G401.6 (cell line): ENCODE measurements around the gene MICALL2.

ENCODE experiments used
- FAIRE-seq: peaks from 2 replicates; lab custom pipeline; 2012; peaks lifted over from hg19 to GRCh38; lab: Jason Lieb, UNC

The MICALL2 gene

DNA sequence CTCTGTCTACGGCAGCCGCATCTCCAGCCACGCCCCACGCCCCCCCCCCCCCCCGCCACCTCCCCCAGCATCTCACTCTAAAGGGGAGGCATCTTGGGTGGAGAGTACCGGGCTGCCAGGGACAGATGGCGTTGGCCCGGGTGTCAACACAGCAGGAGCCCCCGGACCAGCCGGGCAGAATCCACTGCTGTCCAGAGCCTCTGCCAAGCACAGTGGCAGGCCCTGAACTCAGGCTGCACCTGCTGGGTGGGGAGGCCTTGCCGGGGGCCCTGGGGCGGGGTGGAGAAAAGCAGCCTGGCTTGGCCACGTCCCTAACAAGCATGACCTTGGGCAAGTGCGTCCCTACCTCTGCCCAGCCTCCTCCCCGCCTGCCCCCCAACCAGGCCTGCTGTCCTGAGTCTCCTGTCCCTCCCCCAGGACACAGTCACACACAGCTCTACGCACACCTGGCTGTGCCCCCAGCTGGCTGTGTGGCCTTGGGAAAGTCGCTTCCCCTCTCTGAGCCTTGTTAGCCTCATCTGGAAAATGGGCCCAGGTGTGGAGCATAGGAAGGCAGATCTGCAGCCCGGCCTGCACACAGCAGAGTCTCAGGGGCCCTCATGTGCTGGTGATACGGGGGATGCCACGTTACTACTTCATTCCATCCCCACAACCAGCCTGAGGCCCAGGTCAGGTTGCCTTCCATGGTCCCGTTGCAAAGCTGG, 45.2 kb downstream of the MICALL2 start:
- no peak for FAIRE-seq

- peak; percentile 74 for FAIRE-seq
These were observed 46.7 kb downstream of the MICALL2 start for GRCh38 chr7:1412322-1413261.

DNA sequence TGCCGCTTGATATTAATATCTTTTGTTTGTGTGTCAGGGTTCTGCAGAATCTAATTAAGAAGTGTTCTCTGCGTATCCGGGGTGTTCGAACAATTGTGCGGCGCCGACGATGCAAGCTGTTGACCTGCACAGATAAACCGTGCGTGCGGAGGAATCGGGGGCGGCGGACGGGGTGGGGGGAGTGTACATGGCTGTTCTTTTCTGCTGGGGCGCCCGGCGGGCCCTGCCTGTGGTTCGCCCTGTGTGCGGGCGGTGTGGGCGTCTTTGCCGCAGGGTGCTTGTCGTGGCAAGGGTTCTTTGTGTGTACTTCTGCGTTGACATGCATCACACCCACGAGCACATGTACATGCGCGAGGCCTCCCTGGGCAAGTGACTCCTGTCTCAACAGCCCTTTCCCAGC, 47.9 kb downstream of the MICALL2 start:
- FAIRE-seq, result no peak

DNA sequence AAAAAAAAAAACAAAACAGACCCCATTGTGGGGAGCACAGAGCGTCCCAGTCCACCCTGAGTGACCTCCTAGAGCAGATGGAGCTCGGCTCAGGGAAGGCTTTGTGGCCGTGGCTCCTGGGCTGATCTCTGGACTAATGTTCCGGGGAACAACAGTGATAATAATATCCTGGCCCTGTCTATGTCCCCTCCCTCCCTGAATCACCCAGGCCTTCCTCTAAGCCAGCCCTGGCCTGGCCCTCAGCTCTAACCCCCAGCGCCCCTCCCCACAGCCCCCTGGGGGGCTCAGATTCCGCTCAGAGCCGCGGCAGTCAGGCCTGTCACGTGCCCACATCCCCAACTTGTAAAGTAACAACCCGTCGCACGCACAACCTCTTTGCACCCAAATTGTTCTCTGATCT, 48.3 kb downstream of the MICALL2 start:
- no peak for FAIRE-seq

- no peak for FAIRE-seq
These were observed 49.7 kb downstream of the MICALL2 start for GRCh38 chr7:1409555-1409954.

GRCh38 chr7:1408466-1408865, 50.8 kb downstream of the MICALL2 start:
- no peak for FAIRE-seq

GRCh38 chr7:1407892-1408291, 51.4 kb downstream of the MICALL2 start:
- FAIRE-seq, result no peak

DNA sequence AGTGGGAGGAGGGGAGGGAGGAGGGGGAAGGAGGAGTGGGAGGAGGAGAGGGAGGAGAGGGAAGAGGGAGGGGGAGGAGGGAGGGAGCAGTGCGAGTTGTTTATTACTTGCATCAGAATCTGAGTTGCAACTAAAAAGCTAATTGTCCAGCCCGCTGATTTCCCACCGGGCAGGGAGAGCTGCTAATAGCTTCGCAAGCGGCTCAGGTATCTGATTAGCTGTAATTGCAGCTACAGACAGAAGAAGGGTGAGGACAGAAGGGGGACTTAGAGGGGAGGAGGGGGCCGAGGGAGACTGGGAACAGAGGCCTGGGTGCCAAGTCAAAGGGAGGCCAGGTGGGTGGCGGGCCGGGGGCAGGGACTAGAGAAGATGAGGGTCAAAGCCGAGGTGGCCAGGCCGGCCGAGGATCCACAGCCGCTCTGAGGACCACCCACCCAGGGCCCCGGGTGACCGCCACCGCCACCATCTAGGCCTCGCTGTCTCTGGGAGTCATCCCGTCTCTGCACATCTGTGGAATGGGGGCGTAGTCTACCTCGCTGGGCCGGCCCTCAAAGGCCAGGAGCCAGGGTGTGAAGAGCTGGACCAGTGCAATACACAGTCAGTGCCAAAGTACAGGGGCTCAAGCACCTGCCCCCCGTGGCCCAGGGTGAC, 54.2 kb downstream of the MICALL2 start:
- no peak for FAIRE-seq

DNA sequence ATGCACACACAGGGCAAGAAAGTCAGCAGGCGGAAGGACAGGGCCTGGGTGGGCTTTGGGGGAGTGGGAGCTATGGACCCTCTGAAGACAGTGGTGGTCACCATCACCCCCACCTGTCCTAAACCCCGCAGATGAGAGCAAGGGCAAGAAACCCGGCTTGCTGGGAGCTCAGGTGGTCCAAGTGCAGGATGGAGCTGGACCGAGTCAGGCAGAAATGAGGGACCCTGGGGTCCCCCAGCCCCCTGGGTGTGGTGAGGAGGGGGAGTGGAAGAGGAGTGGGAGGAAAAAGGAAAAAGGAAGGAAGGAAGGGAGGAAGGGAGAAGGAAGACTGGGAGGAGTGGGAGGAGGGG, 54.8 kb downstream of the MICALL2 start:
- no peak for FAIRE-seq

GRCh38 chr7:1403638-1404459, 55.4 kb downstream of the MICALL2 start:
- no peak for FAIRE-seq

DNA sequence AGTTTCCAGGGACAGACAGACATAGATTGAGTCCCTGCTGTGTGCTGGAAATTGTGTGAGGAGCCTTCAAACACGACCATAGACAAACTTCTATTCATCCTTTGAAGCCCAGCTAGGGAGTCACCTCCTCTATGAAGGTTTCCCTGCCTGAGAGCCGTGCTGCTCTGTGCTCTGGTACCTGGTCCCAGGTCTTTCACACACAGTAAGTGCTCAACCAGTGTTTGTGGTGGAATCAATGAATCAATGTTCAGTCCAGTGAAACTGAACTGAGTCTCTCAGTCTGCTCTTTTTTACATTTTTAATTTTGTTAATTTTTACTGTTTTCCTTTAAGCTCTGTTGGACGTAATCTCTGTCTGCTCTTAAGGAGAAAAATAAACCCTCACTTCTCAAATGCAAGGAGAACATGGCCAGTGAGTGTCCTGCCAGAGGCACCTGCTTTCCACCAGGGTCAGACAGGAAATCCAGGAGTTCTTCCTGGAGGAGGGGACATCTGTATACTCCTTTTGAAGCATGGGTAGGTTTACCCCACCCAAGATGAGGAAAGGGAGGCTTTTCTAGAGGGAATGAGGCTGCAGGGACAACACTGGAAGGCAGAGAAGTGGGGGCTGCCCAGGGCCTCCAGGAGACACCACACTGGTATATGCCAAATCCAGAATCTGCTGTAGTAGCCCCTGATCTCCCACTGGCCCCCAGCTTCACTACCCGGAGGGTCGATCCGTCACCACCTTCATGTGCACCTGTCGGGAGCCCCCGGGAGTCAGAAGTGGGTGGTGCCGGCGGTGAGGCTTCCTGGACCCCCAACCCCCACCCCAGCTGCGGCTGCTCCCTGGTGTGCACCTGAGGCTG, 56.3 kb downstream of the MICALL2 start:
- FAIRE-seq, result no peak

DNA sequence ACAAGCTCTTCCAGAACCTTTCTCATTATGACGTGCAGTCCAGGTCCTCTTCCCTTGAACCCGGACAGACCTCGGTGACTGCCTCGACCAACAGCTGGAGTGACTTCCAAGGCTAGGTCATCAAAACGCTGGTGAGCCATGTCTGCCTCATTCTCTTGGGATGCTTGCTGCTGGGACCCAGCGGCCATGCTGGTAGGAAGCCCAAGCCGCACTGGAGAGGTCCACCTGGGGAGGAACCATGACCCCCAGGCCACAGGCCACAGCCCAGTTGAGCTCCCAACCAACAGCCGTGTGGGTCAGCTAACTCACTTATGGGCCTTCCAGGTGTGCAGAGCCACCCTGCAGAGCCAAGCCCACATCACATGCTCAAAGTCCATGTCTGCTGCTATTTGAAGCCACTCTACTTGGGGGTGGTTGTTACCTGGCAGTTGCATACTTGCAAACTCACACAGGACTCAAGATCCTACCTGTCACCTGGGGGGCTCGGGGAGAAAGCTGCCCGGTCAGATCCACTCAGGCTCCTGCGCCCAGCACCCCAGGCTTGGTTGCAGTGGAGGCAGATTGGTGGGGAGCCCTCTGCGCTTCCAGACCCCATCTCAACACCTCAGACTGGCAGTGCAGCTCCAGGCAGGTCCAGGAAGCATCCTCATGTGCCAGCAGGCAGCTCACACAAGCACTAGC, 57.0 kb downstream of the MICALL2 start:
- no peak for FAIRE-seq

DNA sequence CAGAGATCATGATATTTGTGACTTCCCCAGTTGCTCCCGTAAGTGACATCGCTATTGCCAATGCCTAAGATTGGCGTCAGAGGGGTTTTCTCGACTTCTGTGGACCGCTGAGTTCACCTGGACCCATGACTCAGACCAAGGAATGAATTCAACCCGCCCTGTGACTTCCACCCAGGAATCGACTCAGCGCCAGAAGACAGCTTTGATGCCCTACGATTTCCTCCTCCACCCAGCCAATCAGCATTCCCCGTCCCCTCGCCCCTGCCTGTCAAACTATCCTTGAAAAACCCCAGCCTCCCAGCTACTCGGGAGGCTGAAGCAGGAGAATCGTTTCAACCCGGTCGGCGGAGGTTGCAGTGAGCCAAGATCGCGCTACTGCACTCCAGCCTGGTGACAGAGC, 58.3 kb downstream of the MICALL2 start:
- no peak for FAIRE-seq

DNA sequence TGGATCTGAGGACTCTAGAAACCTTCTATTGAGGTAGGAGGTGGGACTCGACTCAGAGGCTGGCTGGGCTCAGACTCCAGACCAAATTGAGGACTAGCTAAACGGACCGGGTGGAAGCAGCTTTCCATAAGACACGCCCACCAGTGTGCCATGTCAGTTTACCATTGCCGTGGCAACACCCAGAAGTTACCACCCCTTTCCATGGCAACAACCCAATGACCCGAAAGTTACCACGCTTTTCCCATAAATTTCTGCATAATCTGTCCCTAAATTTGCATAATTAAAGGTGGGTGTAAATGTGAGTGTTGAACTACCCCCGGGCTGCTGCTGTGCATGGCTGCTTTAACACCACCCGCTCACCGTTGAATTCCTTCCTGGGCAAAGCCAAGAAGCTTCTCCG, 58.9 kb downstream of the MICALL2 start:
- FAIRE-seq, result no peak

DNA sequence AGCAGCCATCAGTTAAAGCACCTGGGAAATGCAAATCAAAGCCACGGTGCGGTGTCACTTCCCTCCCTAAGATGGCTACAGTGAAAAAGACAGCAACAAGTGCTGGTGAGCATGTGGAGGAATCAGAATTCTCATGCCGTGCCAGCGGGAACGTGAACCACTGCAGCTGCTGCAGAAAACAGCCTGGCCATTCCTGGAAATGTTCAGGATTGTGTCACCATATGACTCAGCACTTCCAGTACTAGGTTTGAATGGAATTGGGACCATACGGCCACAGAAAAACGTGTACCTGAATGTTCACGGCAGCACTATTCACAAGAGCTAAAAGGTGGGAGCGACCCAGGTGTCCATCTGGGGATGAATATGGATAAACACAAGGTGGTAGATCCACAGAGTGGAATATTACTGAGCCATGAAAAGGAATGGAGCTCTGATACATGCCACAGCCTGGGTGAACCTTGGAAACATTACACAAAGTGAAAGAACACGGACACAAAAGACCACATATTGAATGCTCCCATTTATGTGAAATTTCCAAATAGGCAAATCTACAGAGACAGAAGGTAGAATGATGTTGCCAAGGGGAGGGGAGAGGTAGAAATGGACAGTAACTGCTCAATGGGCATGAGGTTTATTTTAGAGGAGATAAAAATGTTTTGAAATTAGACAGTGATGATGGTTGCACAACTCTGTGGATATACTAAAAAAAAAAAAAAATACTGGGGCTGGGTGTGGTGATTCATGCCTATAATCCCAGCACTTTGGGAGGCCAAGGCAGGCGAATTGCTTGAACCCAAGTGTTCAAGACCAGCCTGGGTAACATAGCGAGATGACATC, 61.6 kb downstream of the MICALL2 start:
- no peak for FAIRE-seq

GRCh38 chr7:1396195-1396594, 63.1 kb downstream of the MICALL2 start:
- FAIRE-seq, result no peak

DNA sequence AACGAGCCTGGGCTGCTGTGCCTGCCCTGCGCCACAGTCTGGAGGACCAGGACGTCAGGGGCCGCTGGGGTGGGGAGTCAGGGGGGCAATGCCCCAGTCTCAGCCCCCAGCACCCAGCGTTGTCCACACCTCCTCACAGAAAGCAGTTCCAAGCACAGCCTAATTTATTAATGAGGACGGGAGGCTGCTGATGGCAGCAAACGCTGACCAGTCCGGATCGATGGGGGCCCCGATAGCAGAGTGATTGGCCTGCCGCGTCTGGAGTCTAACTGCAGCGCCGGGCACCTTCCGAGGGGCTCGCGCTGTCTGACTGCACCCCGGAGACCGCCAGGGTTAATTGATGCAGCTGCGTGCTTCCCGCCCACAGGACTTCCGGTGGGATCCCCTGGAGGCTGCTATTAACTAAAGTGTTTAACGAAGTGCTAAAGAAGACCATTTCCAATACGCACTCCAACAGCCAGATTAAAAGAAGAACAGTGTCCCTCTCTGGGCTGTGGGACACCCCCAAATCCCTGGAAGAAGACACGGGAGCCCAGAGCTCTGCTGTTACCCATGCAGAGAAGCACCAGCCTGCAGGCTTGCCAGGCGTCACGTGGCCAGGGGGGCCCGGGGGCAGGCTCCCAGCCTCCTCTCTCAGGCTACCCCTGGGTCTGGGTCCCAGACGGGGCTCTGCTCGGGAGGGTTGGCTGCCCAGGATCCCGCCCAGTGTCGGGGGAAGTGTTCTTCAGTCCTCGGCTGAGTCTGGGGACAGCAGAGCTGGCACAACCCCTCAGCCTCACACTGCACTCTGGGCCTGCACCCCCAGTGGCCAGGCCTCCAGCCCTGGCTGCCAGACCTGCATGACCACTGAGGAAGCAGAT, 63.8 kb downstream of the MICALL2 start:
- no peak for FAIRE-seq

- FAIRE-seq, result no peak
These were observed 64.9 kb downstream of the MICALL2 start for GRCh38 chr7:1394371-1394770.

- no peak for FAIRE-seq
These were observed 65.8 kb downstream of the MICALL2 start for GRCh38 chr7:1393421-1393820.
